Osteocyte (in vitro differentiated cells): ENCODE data around the gene KRTAP10-12. TPM values are rescaled to one million over a fixed set of nuclear protein-coding genes. Genes with fewer than 3 reads are reported as not detected.

Source experiments
- DNase-seq: peaks from one replicate; pipeline ENCODE4 v3.0.0; 2021; ENCODE audit warnings: mixed read lengths; ENCODE audit not compliant: unreplicated experiment; ENCODE audit errors: extremely low spot score
- H3K27ac Mint-ChIP-seq: one replicate; pipeline ENCODE4 v1.8.0; 2021; ENCODE audit warnings: mild to moderate bottlenecking, mixed read lengths; ENCODE audit not compliant: unreplicated experiment
- H3K27me3 Mint-ChIP-seq: one replicate; pipeline ENCODE4 v1.8.0; 2021; ENCODE audit warnings: mixed read lengths; ENCODE audit not compliant: unreplicated experiment
- H3K36me3 Mint-ChIP-seq: one replicate; pipeline ENCODE4 v1.8.0; 2021; ENCODE audit warnings: mixed read lengths; ENCODE audit not compliant: unreplicated experiment
- H3K4me1 Mint-ChIP-seq: one replicate; pipeline ENCODE4 v1.8.0; 2021; ENCODE audit warnings: mixed read lengths; ENCODE audit not compliant: unreplicated experiment
- H3K4me3 Mint-ChIP-seq: one replicate; pipeline ENCODE4 v1.8.0; 2021; ENCODE audit warnings: mild to moderate bottlenecking, moderate library complexity, mixed read lengths; ENCODE audit not compliant: unreplicated experiment
- H3K9me3 Mint-ChIP-seq: one replicate; pipeline ENCODE4 v1.8.0; 2021; ENCODE audit warnings: mixed read lengths; ENCODE audit not compliant: unreplicated experiment
- total RNA-seq: library from RNA; stranded (reverse); gene quantifications from 2 replicates; pipeline ENCODE4 v1.2.1, GENCODE V29; 2021
- TF ChIP-seq, protein P1 (sequence below): fragments of 200-600 bp; sonication (generic); IDR thresholded peaks from 2 replicates; pipeline ENCODE4 v1.5.0; 2021; ENCODE audit warnings: antibody characterized with exemption, mild to moderate bottlenecking, moderate library complexity

KRTAP10-12 gene
- total RNA-seq, 1 donor from 2014 or later, result not detected

DNA sequence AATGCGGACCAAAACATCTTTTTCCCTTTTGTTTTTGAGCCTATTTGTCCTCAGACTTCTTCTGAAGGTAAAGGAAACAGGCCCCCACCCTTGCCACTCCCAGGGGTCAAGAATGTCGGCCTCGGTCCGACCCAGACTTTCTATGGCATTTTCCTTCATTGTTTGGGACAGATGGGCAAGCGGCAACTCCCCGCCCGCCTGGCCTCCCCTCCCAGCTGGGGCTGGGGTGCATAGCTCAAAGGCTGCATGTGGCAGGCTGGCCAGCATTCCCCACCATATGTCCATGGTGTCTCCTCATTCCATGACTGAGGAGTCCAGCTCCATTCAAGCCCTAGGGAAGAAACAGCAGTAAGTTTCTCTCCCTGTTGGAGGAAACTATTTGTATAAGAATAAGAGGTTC lies 43.8 kb downstream of the KRTAP10-12 start:
- Mint-ChIP-seq H3K4me3 (no peak overlapping the region), H3K36me3 (no peaks in the 10 kb centered on the region), H3K27ac (no peak overlapping the region), H3K9me3 (no peaks in the 10 kb centered on the region), H3K4me1 (peaks cover 30% of the 10 kb centered on the region), H3K27me3 (peaks cover 46% of the 10 kb centered on the region)
- DNase-seq, result peak; percentile 77
- TF ChIP-seq, protein P1, sequence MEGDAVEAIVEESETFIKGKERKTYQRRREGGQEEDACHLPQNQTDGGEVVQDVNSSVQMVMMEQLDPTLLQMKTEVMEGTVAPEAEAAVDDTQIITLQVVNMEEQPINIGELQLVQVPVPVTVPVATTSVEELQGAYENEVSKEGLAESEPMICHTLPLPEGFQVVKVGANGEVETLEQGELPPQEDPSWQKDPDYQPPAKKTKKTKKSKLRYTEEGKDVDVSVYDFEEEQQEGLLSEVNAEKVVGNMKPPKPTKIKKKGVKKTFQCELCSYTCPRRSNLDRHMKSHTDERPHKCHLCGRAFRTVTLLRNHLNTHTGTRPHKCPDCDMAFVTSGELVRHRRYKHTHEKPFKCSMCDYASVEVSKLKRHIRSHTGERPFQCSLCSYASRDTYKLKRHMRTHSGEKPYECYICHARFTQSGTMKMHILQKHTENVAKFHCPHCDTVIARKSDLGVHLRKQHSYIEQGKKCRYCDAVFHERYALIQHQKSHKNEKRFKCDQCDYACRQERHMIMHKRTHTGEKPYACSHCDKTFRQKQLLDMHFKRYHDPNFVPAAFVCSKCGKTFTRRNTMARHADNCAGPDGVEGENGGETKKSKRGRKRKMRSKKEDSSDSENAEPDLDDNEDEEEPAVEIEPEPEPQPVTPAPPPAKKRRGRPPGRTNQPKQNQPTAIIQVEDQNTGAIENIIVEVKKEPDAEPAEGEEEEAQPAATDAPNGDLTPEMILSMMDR, result no peak

DNA sequence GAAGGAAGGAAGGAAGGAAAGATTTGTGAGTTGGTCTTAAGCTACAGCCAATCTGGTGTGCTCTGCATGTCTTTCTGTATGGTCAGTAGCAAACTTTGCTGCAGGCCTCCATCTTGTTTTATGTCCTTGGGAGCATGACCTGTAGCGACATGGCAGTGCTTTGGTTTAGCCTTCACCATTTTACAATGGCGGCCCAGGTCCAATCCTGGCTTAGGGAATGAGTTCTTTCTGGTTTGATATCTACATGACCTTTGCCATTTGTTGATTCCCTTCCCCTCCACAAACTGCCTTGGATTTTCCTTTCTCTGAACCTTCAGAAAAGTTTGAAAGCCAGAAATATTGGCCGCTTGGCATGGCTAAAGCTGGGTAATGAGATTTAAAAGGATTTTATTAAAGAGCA lies 44.9 kb downstream of the KRTAP10-12 start:
- Mint-ChIP-seq H3K4me1 (peaks cover 18% of the 10 kb centered on the region), H3K27me3 (peaks cover 48% of the 10 kb centered on the region), H3K27ac (no peak overlapping the region), H3K9me3 (no peaks in the 10 kb centered on the region), H3K4me3 (no peak overlapping the region), H3K36me3 (no peaks in the 10 kb centered on the region)
- TF ChIP-seq, protein P1, result no peak
- DNase-seq, result peak; percentile 17

DNA sequence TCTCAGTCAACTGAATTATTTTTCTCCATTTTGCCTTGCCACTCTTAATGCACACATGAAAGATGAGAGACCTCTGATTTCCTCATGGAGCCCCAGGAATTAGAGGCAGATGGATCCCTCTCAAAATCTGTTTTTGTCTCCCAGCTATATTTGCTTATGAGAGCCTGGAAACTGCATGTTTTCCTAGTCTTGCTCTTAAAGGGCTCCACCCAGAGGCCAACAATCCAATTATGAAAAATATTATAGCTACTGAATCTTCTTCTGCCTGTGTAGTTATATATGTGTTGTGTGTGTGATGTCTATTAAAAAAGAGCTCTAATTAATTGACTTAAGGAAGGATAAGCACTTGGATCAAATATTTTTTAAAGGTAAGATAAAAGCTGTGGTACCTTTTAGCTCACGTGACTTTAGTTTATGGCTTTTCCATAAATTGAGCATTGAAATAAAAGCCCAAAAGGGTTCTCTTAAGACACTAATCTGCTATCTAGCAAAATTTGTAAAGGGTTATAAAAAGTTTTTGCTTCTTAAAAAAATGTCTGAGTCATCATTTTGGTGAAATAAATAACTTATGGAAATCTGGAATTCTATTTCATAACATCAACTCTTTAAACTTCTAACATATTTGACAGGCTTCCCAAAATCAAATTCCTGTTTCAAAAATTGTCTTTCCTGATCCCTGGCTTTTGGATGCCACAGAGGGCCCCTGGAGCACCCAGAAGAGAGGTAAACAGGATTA lies 45.6 kb downstream of the KRTAP10-12 start:
- no peaks in the 10 kb centered on the region for H3K36me3 Mint-ChIP-seq
- peaks cover 12% of the 10 kb centered on the region for H3K4me1 Mint-ChIP-seq
- peaks cover 45% of the 10 kb centered on the region for H3K27me3 Mint-ChIP-seq
- DNase-seq, result no peak
- TF ChIP-seq, protein P1, result peak; percentile 66
- H3K27ac Mint-ChIP-seq, result no peak overlapping the region
- no peaks in the 10 kb centered on the region for H3K9me3 Mint-ChIP-seq
- H3K4me3 Mint-ChIP-seq, result no peak overlapping the region

Other genes with a start within 250 kb of the KRTAP10-12 start
- gene LRRC3, start 241.7 kb upstream of the KRTAP10-12 start, total RNA-seq, result 4.0 and 4.2 TPM in 2 replicates
- not detected in 2 replicates for gene KRTAP10-1, start 157.0 kb upstream of the KRTAP10-12 start, total RNA-seq
- not detected in 2 replicates for gene KRTAP10-2, start 145.7 kb upstream of the KRTAP10-12 start, total RNA-seq
- gene KRTAP10-3, start 138.4 kb upstream of the KRTAP10-12 start, total RNA-seq, result not detected in 2 replicates
- not detected in 2 replicates for gene KRTAP10-4, start 123.4 kb upstream of the KRTAP10-12 start, total RNA-seq
- not detected in 2 replicates for gene KRTAP10-5, start 116.6 kb upstream of the KRTAP10-12 start, total RNA-seq
- gene KRTAP10-6, start 104.7 kb upstream of the KRTAP10-12 start, total RNA-seq, result not detected in 2 replicates
- not detected in 2 replicates for gene KRTAP10-7, start 96.6 kb upstream of the KRTAP10-12 start, total RNA-seq
- gene KRTAP10-8, start 85.1 kb upstream of the KRTAP10-12 start, total RNA-seq, result not detected in 2 replicates
- not detected in 2 replicates for gene KRTAP10-9, start 70.1 kb upstream of the KRTAP10-12 start, total RNA-seq
- not detected in 2 replicates for gene KRTAP10-10, start 59.8 kb upstream of the KRTAP10-12 start, total RNA-seq
- not detected in 2 replicates for gene KRTAP10-11, start 50.8 kb upstream of the KRTAP10-12 start, total RNA-seq
- gene KRTAP12-4, start 42.5 kb upstream of the KRTAP10-12 start, total RNA-seq, result not detected in 2 replicates
- gene KRTAP12-3, start 39.2 kb upstream of the KRTAP10-12 start, total RNA-seq, result not detected in 2 replicates
- not detected in 2 replicates for gene KRTAP12-2, start 30.2 kb upstream of the KRTAP10-12 start, total RNA-seq
- not detected in 2 replicates for gene KRTAP12-1, start 15.0 kb upstream of the KRTAP10-12 start, total RNA-seq
- not detected in 2 replicates for gene TSPEAR, start 14.4 kb downstream of the KRTAP10-12 start, total RNA-seq
- gene UBE2G2, start 104.6 kb downstream of the KRTAP10-12 start, total RNA-seq, result 74.7 and 78.7 TPM in 2 replicates
- gene SUMO3, start 120.9 kb downstream of the KRTAP10-12 start, total RNA-seq, result 69.6 and 74.9 TPM in 2 replicates
- 318 and 328 TPM in 2 replicates for gene PTTG1IP, start 176.5 kb downstream of the KRTAP10-12 start, total RNA-seq
- 0.62 and 1.1 TPM in 2 replicates for gene ITGB2, start 223.7 kb downstream of the KRTAP10-12 start, total RNA-seq
- 30.4 and 33.1 TPM in 2 replicates for gene SLX9, start 242.9 kb downstream of the KRTAP10-12 start, total RNA-seq